ENCODE data around the gene ANXA4.
"Not testable (repeated sequence)": the region's sequence is repeated elsewhere in the genome, so short reads cannot be mapped to it uniquely, and the experiment has no call there.

Gene ANXA4

GRCh38 chr2:69780921-69781320, 39.0 kb downstream of the ANXA4 start:
- DNase-seq, result no peak

GRCh38 chr2:69781321-69782248, 39.7 kb downstream of the ANXA4 start:
- no peak for DNase-seq

GRCh38 chr2:69784228-69784627, 42.3 kb downstream of the ANXA4 start:
- no peak for DNase-seq

GRCh38 chr2:69785358-69785757, 43.4 kb downstream of the ANXA4 start:
- DNase-seq, result no peak

GRCh38 chr2:69786052-69786560, 44.2 kb downstream of the ANXA4 start:
- DNase-seq, result no peak

GRCh38 chr2:69789175-69789721, 47.3 kb downstream of the ANXA4 start:
- no peak for DNase-seq

- no peak for DNase-seq
Observed at GRCh38 chr2:69789772-69790600, 48.1 kb downstream of the ANXA4 start.

GRCh38 chr2:69790601-69790959, 48.6 kb downstream of the ANXA4 start:
- DNase-seq, result no peak

- DNase-seq, result no peak
Observed at GRCh38 chr2:69791045-69791444, 49.1 kb downstream of the ANXA4 start.

- no peak for DNase-seq
Observed at GRCh38 chr2:69796174-69796573, 54.2 kb downstream of the ANXA4 start.

GRCh38 chr2:69797235-69797634, 55.3 kb downstream of the ANXA4 start:
- no peak for DNase-seq

GRCh38 chr2:69797836-69798289, 55.9 kb downstream of the ANXA4 start:
- DNase-seq, result no peak

GRCh38 chr2:69798290-69798908, 56.5 kb downstream of the ANXA4 start:
- DNase-seq, result no peak

- no peak for DNase-seq
Observed at GRCh38 chr2:69798909-69799526, 57.1 kb downstream of the ANXA4 start.

- no peak for DNase-seq
Observed at GRCh38 chr2:69801745-69802290, 59.9 kb downstream of the ANXA4 start.

- DNase-seq, result not testable (repeated sequence)
Observed at GRCh38 chr2:69802781-69803367, 60.9 kb downstream of the ANXA4 start.

- DNase-seq, result no peak
Observed at GRCh38 chr2:69804416-69804815, 62.5 kb downstream of the ANXA4 start.

GRCh38 chr2:69805887-69806286, 64.0 kb downstream of the ANXA4 start:
- DNase-seq, result no peak

- no peak for DNase-seq
Observed at GRCh38 chr2:69807821-69808540, 66.0 kb downstream of the ANXA4 start.

- DNase-seq, result no peak
Observed at GRCh38 chr2:69810550-69810949, 68.6 kb downstream of the ANXA4 start.

- DNase-seq, result no peak
Observed at GRCh38 chr2:69811018-69811417, 69.1 kb downstream of the ANXA4 start.

Data from hippocampal formation (tissue), 2 donors.